Ammon's horn (tissue), 1 donor: ENCODE results near the gene TTLL9.

Experiments
- DNase-seq: peaks from one replicate; pipeline ENCODE4 v3.0.0-alpha.2; 2016; ENCODE audit warnings: low spot score

The TTLL9 gene

DNA sequence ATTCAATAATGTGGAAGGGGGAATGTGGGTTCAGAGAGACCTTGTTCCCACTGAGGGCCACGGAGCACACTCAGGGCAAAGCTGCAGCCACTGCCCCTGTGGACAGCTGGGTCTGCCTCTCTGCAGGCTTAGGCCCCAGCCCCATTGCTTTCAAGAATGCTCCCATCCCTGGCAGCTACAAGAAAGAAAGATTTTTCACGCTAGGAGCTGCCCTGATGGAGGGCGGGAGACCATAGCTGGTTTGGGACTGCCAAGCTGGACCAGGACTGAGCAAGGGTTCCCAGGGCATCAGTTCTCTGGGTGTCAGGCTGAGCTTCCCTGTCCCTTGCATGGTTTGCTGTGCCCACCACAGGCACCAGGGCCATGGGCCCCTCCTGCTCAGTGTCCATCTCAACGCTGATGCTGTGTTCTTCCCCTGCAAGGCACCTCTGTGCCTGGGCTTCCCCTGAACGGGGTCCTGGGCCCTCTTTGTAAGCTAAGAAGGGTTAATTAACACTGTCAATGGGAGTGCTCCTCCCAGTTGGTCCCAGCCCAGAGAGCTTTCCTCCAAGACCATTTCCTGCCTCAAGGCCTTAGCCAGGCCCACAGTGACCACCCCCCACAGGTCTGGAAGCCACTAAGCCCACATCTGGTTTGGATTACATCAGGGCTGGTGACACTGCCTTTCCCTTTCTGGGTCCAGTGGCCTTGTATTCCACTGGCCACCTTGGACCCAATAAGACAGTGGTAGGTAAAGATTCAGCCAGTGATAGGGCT, 33.4 kb upstream of the TTLL9 start:
- no peak for DNase-seq

GRCh38 chr20:31837896-31838397, 32.5 kb upstream of the TTLL9 start:
- DNase-seq: no peak

DNA sequence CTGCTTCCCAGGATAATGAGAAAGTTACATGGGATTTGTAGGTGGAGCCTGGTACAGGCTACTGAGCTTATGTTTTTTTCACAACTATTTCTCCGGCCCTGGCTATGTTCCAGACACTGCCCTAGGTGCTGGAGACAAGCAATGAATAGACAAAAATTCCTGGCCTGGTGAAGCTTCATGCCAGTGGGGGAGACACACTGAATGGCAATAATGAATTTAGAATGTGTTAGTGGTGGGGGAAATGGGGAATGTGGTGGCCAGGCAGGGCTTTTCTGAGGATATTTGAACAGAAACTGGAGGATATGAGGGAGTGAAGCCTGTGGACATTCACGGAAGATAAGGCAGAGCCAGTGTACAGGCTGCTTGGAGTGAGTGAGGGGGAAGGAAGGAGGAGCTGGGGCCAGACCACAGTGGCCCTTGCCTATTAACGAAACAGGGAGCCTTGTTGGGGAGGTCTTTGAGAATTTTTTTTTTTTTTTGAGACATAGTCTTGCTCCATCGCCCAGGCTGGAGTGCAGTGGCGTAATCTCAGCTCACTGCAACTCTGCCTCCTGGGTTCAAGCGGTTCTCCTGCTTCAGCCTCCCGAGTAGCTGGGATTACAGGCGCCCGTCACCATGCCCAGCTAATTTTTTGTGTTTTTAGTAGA, 31.7 kb upstream of the TTLL9 start:
- no peak for DNase-seq

DNA sequence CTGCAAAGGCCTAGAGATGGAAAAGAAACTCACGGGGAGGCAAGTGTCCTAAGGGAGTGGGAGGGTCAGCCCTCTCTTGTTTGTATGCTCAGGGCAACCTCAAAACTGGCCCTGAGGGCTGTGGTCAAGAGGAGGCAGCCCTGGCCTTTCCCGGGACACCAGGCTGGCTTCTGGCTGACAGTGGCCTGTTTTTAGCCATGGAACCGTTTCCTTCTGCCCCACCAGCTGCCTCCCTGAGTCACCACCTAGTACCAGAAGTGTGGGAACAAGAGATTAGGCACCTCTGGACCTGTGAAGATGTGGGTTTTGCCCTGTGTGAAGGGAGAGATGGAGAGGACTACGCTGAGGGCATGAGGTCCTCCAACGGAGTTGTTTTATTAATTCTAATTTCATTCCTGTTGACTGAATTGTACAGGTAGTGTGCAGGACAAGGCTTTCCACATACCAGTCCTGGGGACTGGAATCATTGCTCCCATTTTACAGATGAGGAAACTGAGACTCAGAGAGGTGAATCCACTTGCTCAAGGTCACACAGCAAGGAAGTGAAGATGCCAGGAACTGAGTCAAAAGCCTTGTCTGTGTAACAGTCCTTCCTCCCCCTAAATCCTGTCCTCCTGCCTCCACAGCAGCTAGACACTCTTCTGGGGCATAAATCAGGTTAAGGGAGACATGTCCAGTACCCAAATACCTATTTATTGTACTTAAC, 30.5 kb upstream of the TTLL9 start:
- no peak for DNase-seq

DNA sequence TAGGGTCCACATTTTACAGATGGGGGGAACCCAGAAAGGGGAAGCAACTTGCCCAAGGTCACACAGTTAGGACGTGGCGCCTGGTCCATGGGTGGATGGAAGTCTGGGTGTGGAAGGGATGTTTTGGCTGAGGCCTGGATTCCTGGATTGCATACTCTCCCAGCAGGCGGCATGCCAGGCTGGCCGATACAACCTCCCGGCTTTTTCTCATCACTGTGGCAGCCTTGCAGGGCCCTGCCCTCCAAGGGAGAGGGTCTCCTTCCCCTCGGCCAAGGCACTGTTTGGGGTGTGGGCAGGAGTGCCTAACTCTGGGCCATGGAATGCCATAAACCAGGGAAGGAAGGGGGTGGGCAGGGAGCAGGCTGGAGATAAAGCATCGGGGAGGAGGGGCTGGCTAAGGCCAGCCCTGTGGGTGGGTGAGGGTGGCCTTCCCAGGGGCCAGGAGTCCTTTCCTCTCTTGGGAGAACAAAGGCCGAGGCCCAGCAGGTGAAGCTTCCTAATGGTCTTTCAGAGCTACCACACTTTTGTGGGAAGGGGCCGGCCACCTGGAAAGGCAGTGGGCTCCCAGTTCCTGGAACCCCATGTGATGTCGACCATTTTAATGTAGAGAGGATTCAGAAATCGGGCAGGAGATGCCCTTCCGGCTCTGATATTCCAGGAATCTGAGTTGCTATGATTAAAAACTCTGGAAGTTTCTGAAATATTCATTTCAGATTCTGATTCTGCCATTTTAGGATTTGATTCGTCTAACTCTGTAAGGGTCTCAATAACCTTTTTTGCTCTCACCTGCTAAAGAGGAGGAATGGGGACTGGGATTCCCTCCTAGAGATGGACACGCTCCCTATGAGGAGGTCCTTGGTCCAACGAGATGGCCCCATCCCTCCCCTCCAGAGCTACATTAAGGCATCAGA, 29.3 kb upstream of the TTLL9 start:
- no peak for DNase-seq

DNA sequence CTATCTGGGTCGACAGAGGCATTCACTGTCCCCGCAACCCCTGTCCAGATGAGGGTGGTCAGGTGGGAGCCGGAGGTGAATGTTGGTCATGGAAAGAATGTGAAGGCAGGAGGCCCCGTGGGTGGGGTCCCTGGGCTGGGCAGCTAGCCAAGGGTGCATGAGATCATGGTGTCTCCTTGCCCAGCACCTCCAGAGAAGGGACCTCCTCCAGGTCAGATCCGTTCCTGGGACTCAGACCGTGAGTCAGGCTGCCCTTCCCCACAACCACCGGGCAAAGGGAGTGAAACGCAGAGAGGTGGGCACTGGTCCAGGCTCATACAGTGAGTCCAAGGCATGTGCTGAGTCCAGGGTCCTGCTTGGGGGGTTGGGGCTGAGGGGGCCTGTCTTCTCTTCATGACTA, 28.5 kb upstream of the TTLL9 start:
- DNase-seq: no peak

- DNase-seq: no peak
These were observed 27.8 kb upstream of the TTLL9 start for GRCh38 chr20:31842471-31843157.

- no peak for DNase-seq
These were observed 27.1 kb upstream of the TTLL9 start for GRCh38 chr20:31843288-31843687.

DNA sequence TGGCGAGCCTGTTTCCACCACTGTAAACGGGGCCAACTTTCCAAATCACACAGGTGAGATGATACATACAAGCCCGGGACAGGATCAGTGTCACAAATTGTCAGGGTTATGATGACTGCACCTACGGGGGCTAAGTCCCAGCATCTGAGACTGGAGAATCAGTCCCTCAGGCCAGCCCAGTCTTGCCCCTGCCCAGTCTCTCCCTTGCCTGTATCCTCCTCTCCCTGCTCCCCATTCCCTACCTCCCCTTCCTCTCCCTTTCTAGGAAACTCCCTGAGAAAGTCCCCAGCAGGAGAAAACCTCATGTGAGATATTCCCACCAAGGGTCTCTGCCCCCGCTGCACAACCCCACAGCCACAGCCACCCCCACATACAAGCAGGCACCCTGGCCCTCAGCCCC, 26.6 kb upstream of the TTLL9 start:
- no peak for DNase-seq

- DNase-seq: no peak
These were observed 25.6 kb upstream of the TTLL9 start for GRCh38 chr20:31844737-31845299.

- DNase-seq: peak; percentile 34
These were observed 25.1 kb upstream of the TTLL9 start, which contains the start of gene FOXS1 for GRCh38 chr20:31845300-31845863. Gene FOXS1, minus strand, starts transcription at chr20:31845604. Its CDS starts 62 bp downstream, at chr20:31845542.

DNA sequence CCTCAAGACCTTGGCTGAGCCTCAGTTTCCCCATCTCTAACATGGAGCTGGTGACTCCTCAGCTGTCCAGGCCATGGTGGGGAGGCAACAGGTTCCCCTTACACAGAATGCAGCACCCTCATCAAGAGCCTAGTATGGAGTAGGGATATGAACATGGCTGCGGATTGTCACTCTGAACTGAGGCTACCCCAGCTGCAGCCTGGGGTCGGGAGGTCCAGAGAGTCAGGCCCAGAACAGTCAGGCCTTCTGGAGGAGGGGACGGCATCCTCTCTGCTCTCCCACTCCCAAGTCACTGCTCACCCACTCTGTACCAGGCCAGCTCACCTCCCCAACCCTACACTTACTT, 23.7 kb upstream of the TTLL9 start:
- no peak for DNase-seq

- no peak for DNase-seq
These were observed 22.1 kb upstream of the TTLL9 start for GRCh38 chr20:31848088-31848999.

- DNase-seq: no peak
These were observed 21.0 kb upstream of the TTLL9 start for GRCh38 chr20:31849306-31849930.

GRCh38 chr20:31851240-31851955, 19.0 kb upstream of the TTLL9 start:
- no peak for DNase-seq

GRCh38 chr20:31853481-31853880, 17.0 kb upstream of the TTLL9 start:
- no peak for DNase-seq

- no peak for DNase-seq
These were observed 13.9 kb upstream of the TTLL9 start for GRCh38 chr20:31856516-31856915.
